Heart left ventricle (tissue), 16 donors: ENCODE measurements around the gene CATSPERZ. TPM values are rescaled to one million over a fixed set of nuclear protein-coding genes. Genes with fewer than 3 reads are reported as not detected.
"Not testable (repeated sequence)": the region's sequence is repeated elsewhere in the genome, so short reads cannot be mapped to it uniquely, and the experiment has no call there.

Experiments
- ATAC-seq, 4 donors: fragments of 200-7000 bp; cut with Tn5 transposase; one replicate each; pipeline ENCODE4 v1.9.1; 2020 to 2022; ENCODE audit warnings: moderate library complexity in 4 of 4, mild to moderate bottlenecking in 3 of 4, moderate number of reproducible peaks in 1 of 4
- DNase-seq, 5 donors: peaks; one replicate each; pipeline ENCODE4 v3.0.0-alpha.2; 2020
- H3K27ac ChIP-seq, 12 donors: fragments of 200-600 bp; sonication (generic) in 4 of 12; one replicate each; pipeline versions ENCODE4 v1.5.0 to v1.8.0; 2016 to 2022; ENCODE audit warnings: mild to moderate bottlenecking in 2 of 12
- H3K27me3 ChIP-seq, 9 donors: fragments of 200-600 bp; sonication (generic) in 2 of 9; one replicate each; pipeline versions ENCODE4 v1.5.1 to v1.8.0; 2016 to 2022; ENCODE audit warnings: mild to moderate bottlenecking in 3 of 9
- H3K36me3 ChIP-seq, 9 donors: fragments of 200-600 bp; sonication (generic) in 2 of 9; one replicate each; pipeline versions ENCODE4 v1.5.0 to v1.8.0; 2018 to 2022; ENCODE audit warnings: mild to moderate bottlenecking in 2 of 9
- H3K4me1 ChIP-seq, 12 donors: fragments of 200-600 bp; sonication (generic) in 4 of 12; one replicate each; pipeline versions ENCODE4 v1.5.0 to v1.8.0; 2016 to 2022; ENCODE audit warnings: mild to moderate bottlenecking in 3 of 12
- H3K4me3 ChIP-seq, 12 donors: fragments of 200-600 bp; sonication (generic) in 4 of 12; one replicate each; pipeline versions ENCODE4 v1.5.0 to v1.8.0; 2017 to 2022; ENCODE audit warnings: mild to moderate bottlenecking in 9 of 12, moderate library complexity in 4 of 12
- H3K9me3 ChIP-seq, 12 donors: fragments of 200-600 bp; sonication (generic) in 4 of 12; one replicate each; pipeline versions ENCODE4 v1.5.0 to v1.8.0; 2016 to 2022; ENCODE audit warnings: mild to moderate bottlenecking in 1 of 12
- CTCF ChIP-seq, 12 donors: fragments of 200-600 bp; sonication (generic) in 4 of 12; IDR thresholded peaks; one replicate each; pipeline versions ENCODE4 v1.5.0 to v1.8.0; 2018 to 2022; ENCODE audit warnings: antibody characterized with exemption in 12 of 12, mild to moderate bottlenecking in 5 of 12
- POLR2A ChIP-seq, 2 donors: fragments of 450-650 bp; IDR thresholded peaks; one replicate each; pipeline ENCODE4 v1.6.1; 2017; ENCODE audit warnings: antibody characterized with exemption in 2 of 2, mild to moderate bottlenecking in 2 of 2, moderate library complexity in 2 of 2
- WGBS, 4 donors: extraction: QIAGEN DNeasy Blood & Tissue Kit in 2 of 4; methylation state at CpG; one replicate each; pipeline versions ENCODE4 v1.1.5 to v1.1.7; 2013 to 2018; 5-methylcytosine and 5-hydroxymethylcytosine counted together
- intact Hi-C, 10 donors: fragments of 100-400 bp; cut with DNase I; formaldehyde crosslinking; loops; one replicate each; pipeline versions ENCODE4 v1.11.1 to v1.14.2; 2022
- polyA plus RNA-seq, 2 donors: library from polyadenylated mRNA; stranded (reverse); fragments of 200-250 nt; gene quantifications; one replicate each; pipeline ENCODE4 v1.2.3, GENCODE V29; 2013
- total RNA-seq, 9 donors: library from RNA; depleted of rRNA in 2 of 9; stranded (reverse); fragments of >200 nt in 2 of 9; fragmentation: NEBNext Ultra II Directional in 3 of 9; extraction: Animal tissue kit (Norgen Biotek cat#: 25700) in 3 of 9; gene quantifications; one replicate each; pipeline versions ENCODE4 v1.1.0 to v1.2.4, GENCODE V29; 2016 to 2023
- donor health status: ischemic (EF 13 %, LVEDD 7.1; RV severe dilation, severe dysfunction).
- donor health status: healthy with polysubstance abuse.
- donor health status: DM: no; HTN: yes; CAD: no.
- donor health status: DM: no; HTN: no; CAD: no.
- donor health status: ischemic (EF 25% LVEDD 6.9; RV normal size, moderate dysfunction).
- donor health status: ischemic (EF 25% LVEDD 5.7; RV mildly dilated, moderate dysfunction).
- donor health status: healthy.
- donor health status: DM: yes; HTN: yes; CAD: no.
- donor health status: ischemic (EF 35%, LVEDD 5.7; RV mildly dilated, moderate dysfunction).
- donor health status: nonischemic (EF 11% LVEDD 7.7; RV severe dilation, severe dysfunction).
- donor health status: DM: yes; HTN: yes; CAD: no.
- donor health status: PGD.
- donor health status: ischemic (EF 29% LVEDD 5.4; RV normal size, mild dysfunction).
- donor health status: nonischemic (EF 23%, LVEDD 6.1; RV moderate dilation, normal function).

The CATSPERZ gene
- total and polyA plus RNA-seq, 11 donors = not detected

DNA sequence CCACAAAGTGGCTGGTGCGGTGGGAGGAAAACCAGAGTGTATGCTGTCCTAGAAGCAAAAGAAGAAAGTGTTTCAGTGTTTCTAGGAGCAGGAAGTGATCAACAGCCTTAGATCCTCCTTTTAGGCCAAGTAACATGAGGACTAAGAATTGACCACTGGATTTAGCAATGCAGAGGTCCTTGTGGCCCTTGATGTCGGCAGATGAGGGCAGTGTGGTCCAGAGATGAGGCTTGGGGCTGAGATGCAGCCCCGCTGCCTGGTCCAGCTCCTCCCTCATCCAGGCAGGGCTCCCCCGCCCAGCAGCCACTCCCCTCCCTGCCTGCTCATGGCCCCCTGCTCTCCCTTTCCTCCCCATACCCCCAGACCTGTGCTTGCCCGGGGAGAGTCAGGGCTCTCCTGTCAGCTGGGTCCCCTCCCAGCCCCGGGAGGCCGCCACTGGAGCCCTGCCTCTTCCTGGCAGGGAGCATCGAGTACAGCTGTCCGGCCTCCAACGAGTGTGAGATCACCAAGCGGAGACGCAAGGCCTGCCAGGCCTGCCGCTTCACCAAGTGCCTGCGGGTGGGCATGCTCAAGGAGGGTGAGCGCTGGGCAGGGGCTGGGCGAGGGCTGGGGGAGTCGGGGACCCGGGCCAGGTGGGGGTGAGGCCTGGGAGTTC lies 13.5 kb downstream of the CATSPERZ start:
- H3K4me1 ChIP-seq = peaks cover 0 to 43% (median 27%) of the 10 kb centered on the region in 12 donors
- no peak for TF ChIP-seq POLR2A (IDR thresholded peaks at IDR 0.05)
- TF ChIP-seq CTCF (IDR thresholded peaks at IDR 0.05) = no peak
- DNase-seq = peak; percentile 58 to 81 (median 80)
- no peaks in the 10 kb centered on the region for H3K9me3 ChIP-seq
- ATAC-seq = peak in 3 of 4 donors; percentile 2 to 15 (median 5)
- H3K27me3 ChIP-seq = no peaks in the 10 kb centered on the region
- peaks cover 0 to 45% (median 25%) of the 10 kb centered on the region in 9 donors for H3K36me3 ChIP-seq
- H3K4me3 ChIP-seq = peak overlapping the region in 10 of 12 donors; percentile 5 to 53 (median 33)
- intact Hi-C loops = no loop called here
- 55 to 63% (median 62%) methylated on average over 14 to 18 of the region's 18 CpGs for WGBS, 4 donors
- peak overlapping the region in 11 of 12 donors; percentile 40 to 75 (median 64) for H3K27ac ChIP-seq

- DNase-seq (no peak), ATAC-seq (no peak)
- intact Hi-C loops = no loop called here
- peak overlapping the region in 9 of 12 donors; percentile 7 to 53 (median 34) for H3K4me3 ChIP-seq
- H3K9me3 ChIP-seq = no peaks in the 10 kb centered on the region
- WGBS, 4 donors = 75 to 81% (median 80%) methylated on average over 19 of the region's 19 CpGs
- peaks cover 0 to 41% (median 25%) of the 10 kb centered on the region in 9 donors for H3K36me3 ChIP-seq
- no peak for TF ChIP-seq POLR2A (IDR thresholded peaks at IDR 0.05)
- TF ChIP-seq CTCF (IDR thresholded peaks at IDR 0.05) = peak in 1 of 12 donors; percentile 10
- peaks cover 0 to 49% (median 32%) of the 10 kb centered on the region in 12 donors for H3K4me1 ChIP-seq
- H3K27me3 ChIP-seq = no peaks in the 10 kb centered on the region
- peak overlapping the region in 11 of 12 donors; percentile 40 to 75 (median 64) for H3K27ac ChIP-seq
These were observed 14.1 kb downstream of the CATSPERZ start for GRCh38 chr11:64314146-64314804.

GRCh38 chr11:64314805-64315561 lies 14.8 kb downstream of the CATSPERZ start:
- peaks cover 0 to 41% (median 25%) of the 10 kb centered on the region in 9 donors for H3K36me3 ChIP-seq
- no peaks in the 10 kb centered on the region for H3K9me3 ChIP-seq
- H3K4me3 ChIP-seq = no peak overlapping the region
- 88 to 93% (median 88%) methylated on average over 13 to 24 of the region's 24 CpGs for WGBS, 4 donors
- no peaks in the 10 kb centered on the region for H3K27me3 ChIP-seq
- peak overlapping the region in 4 of 12 donors; percentile 54 to 70 (median 63) for H3K27ac ChIP-seq
- DNase-seq (no peak), ATAC-seq (no peak)
- TF ChIP-seq CTCF (IDR thresholded peaks at IDR 0.05) (no peak), POLR2A (IDR thresholded peaks at IDR 0.05) (no peak)
- peaks cover 0 to 53% (median 34%) of the 10 kb centered on the region in 12 donors for H3K4me1 ChIP-seq
- intact Hi-C loops = loop anchor here in 4 of 10 donors (5.0 kb wide), 2 partner anchors 37 to 42 kb away; partner anchors contain the start of gene RPS6KA4 (in 3 of the 4)

DNA sequence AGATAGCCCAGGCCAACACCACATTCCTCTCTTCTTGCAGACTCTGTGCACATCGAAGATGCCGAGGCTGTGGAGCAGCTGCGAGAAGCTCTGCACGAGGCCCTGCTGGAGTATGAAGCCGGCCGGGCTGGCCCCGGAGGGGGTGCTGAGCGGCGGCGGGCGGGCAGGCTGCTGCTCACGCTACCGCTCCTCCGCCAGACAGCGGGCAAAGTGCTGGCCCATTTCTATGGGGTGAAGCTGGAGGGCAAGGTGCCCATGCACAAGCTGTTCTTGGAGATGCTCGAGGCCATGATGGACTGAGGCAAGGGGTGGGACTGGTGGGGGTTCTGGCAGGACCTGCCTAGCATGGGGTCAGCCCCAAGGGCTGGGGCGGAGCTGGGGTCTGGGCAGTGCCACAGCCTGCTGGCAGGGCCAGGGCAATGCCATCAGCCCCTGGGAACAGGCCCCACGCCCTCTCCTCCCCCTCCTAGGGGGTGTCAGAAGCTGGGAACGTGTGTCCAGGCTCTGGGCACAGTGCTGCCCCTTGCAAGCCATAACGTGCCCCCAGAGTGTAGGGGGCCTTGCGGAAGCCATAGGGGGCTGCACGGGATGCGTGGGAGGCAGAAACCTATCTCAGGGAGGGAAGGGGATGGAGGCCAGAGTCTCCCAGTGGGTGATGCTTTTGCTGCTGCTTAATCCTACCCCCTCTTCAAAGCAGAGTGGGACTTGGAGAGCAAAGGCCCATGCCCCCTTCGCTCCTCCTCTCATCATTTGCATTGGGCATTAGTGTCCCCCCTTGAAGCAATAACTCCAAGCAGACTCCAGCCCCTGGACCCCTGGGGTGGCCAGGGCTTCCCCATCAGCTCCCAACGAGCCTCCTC lies 15.7 kb downstream of the CATSPERZ start:
- WGBS, 4 donors = 73 to 80% (median 77%) methylated on average over 21 to 25 of the region's 25 CpGs
- ATAC-seq, DNase-seq, H3K27me3 ChIP-seq, H3K9me3 ChIP-seq: not testable (repeated sequence)
- peak overlapping the region in 2 of 12 donors; percentile 99 for H3K27ac ChIP-seq
- intact Hi-C loops = loop anchor here in 4 of 10 donors (5.0 kb wide), 2 partner anchors 36 to 41 kb away; partner anchors contain the start of gene RPS6KA4 (in 3 of the 4)
- H3K36me3 ChIP-seq = peaks cover 0 to 38% (median 32%) of the 10 kb centered on the region in 9 donors
- peak overlapping the region in 1 of 12 donors; percentile 92 for H3K4me3 ChIP-seq
- peaks cover 0 to 53% (median 34%) of the 10 kb centered on the region in 12 donors for H3K4me1 ChIP-seq
